IMR-90 (cell line): ENCODE data around the gene NUAK1. TPM values are rescaled to one million over a fixed set of nuclear protein-coding genes. Genes with fewer than 3 reads are reported as not detected.

Experiments
- ATAC-seq: fragments of 200-7000 bp; cut with Tn5 transposase; 2 replicates; pipeline ENCODE4 v1.9.1; 2020; ENCODE audit warnings: low read depth, mild to moderate bottlenecking, moderate library complexity
- BruUV-seq: library from RNA; stranded (reverse); fragments of 400-500 nt; replicated peaks from 2 replicates; lab custom pipeline; 2021; lab: Mats Ljungman, UMichigan
- CTCF ChIA-PET: fragments of 300-600 bp; formaldehyde crosslinking; extraction: SDS; loops from one replicate; lab custom pipeline; 2021; ENCODE audit warnings: antibody characterized with exemption; lab: Yijun Ruan, JAX
- POLR2A ChIA-PET: fragments of 300-600 bp; sonication (Branson Sonifier 250); formaldehyde crosslinking; loops from one replicate; lab custom pipeline; 2022; ENCODE audit warnings: antibody characterized with exemption; ENCODE audit not compliant: unreplicated experiment; lab: Charles Lee
- DNase-seq: peaks from one replicate; pipeline ENCODE4 v3.0.0; 2013
- H2AFZ ChIP-seq: replicated peaks from 2 replicates; pipeline ENCODE3; 2013; ENCODE audit warnings: low read length, mild to moderate bottlenecking; ENCODE audit not compliant: poor library complexity
- H2AK5ac ChIP-seq: 2 replicates; pipeline ENCODE4 v1.6.1; 2013; ENCODE audit warnings: low read depth, low read length, inconsistent platforms
- H2AK9ac ChIP-seq: replicated peaks from 2 replicates; pipeline ENCODE3; 2013; ENCODE audit warnings: mild to moderate bottlenecking, low read depth, low read length, moderate library complexity; ENCODE audit not compliant: poor library complexity
- H2BK120ac ChIP-seq: 2 replicates; pipeline ENCODE4 v1.6.1; 2013; ENCODE audit warnings: low read depth, low read length, inconsistent platforms
- H2BK15ac ChIP-seq: 3 replicates; pipeline ENCODE4 v1.6.1; 2013; ENCODE audit warnings: low read depth, low read length, inconsistent platforms
- H2BK20ac ChIP-seq: 2 replicates; pipeline ENCODE4 v1.6.1; 2013; ENCODE audit warnings: low read depth, mild to moderate bottlenecking, inconsistent platforms, low read length, moderate library complexity
- H2BK5ac ChIP-seq: 2 replicates; pipeline ENCODE4 v1.6.1; 2013; ENCODE audit warnings: mild to moderate bottlenecking, low read depth, low read length, inconsistent platforms; ENCODE audit not compliant: poor library complexity, severe bottlenecking
- H3K14ac ChIP-seq: replicated peaks from 2 replicates; pipeline ENCODE4 v1.6.1; 2013; ENCODE audit warnings: low read depth, low read length, inconsistent platforms
- H3K18ac ChIP-seq: 2 replicates; pipeline ENCODE4 v1.6.1; 2013; ENCODE audit warnings: low read depth, low read length, control low read depth
- H3K23ac ChIP-seq: 2 replicates; pipeline ENCODE4 v1.6.1; 2013; ENCODE audit warnings: low read depth, low read length, inconsistent platforms
- H3K27ac ChIP-seq: 2 replicates; pipeline ENCODE4 v1.5.1; 2013; ENCODE audit warnings: mild to moderate bottlenecking, control low read depth, low read length; ENCODE audit not compliant: insufficient read depth
- H3K27me3 ChIP-seq: 2 replicates; pipeline ENCODE4 v1.6.1; 2013; ENCODE audit warnings: low read length; ENCODE audit not compliant: control insufficient read depth, insufficient read depth
- H3K36me3 ChIP-seq: 2 replicates; pipeline ENCODE4 v1.6.1; 2013; ENCODE audit warnings: low read length, mixed read lengths; ENCODE audit not compliant: control insufficient read depth, insufficient read depth
- H3K4ac ChIP-seq: 2 replicates; pipeline ENCODE4 v1.6.1; 2013; ENCODE audit warnings: low read depth, low read length, inconsistent platforms
- H3K4me1 ChIP-seq: 2 replicates; pipeline ENCODE4 v1.6.1; 2013; ENCODE audit warnings: low read length, mixed read lengths; ENCODE audit not compliant: control insufficient read depth, insufficient read depth
- H3K4me2 ChIP-seq: 2 replicates; pipeline ENCODE4 v1.6.1; 2013; ENCODE audit warnings: low read depth, mild to moderate bottlenecking, control low read depth, low read length, moderate library complexity
- H3K4me3 ChIP-seq: 2 replicates; pipeline ENCODE4 v1.5.1; 2013; ENCODE audit warnings: low read depth, mild to moderate bottlenecking, control low read depth, low read length, moderate library complexity; ENCODE audit not compliant: insufficient read depth
- H3K56ac ChIP-seq: 2 replicates; pipeline ENCODE4 v1.6.1; 2013; ENCODE audit warnings: low read length, inconsistent platforms; ENCODE audit not compliant: insufficient read depth; ENCODE audit errors: extremely low read depth
- H3K79me1 ChIP-seq, 2 experiments: 2 replicates each; pipeline ENCODE4 v1.6.1; 2013; ENCODE audit warnings: low read length in 2 of 2, inconsistent platforms in 1 of 2, low read depth in 1 of 2
- H3K9ac ChIP-seq: 2 replicates; pipeline ENCODE4 v1.6.1; 2013; ENCODE audit warnings: low read depth, low read length, control low read depth
- H3K9me1 ChIP-seq: 2 replicates; pipeline ENCODE4 v1.6.1; 2013; ENCODE audit warnings: low read length, inconsistent platforms; ENCODE audit not compliant: insufficient read depth
- H3K9me3 ChIP-seq: 2 replicates; pipeline ENCODE4 v1.6.1; 2013; ENCODE audit warnings: low read length; ENCODE audit not compliant: control insufficient read depth, insufficient read depth
- H4K20me1 ChIP-seq: 2 replicates; pipeline ENCODE4 v1.6.1; 2013; ENCODE audit warnings: low read length, inconsistent platforms; ENCODE audit not compliant: insufficient read depth
- H4K5ac ChIP-seq: 2 replicates; pipeline ENCODE4 v1.6.1; 2013; ENCODE audit warnings: mild to moderate bottlenecking, low read depth, low read length, control low read depth
- H4K8ac ChIP-seq, 2 experiments: 2 replicates each; pipeline ENCODE4 v1.6.1; 2013; ENCODE audit warnings: low read depth in 2 of 2, low read length in 2 of 2, control low read depth in 1 of 2, inconsistent platforms in 1 of 2
- H4K91ac ChIP-seq: 2 replicates; pipeline ENCODE4 v1.6.1; 2013; ENCODE audit warnings: low read depth, low read length, inconsistent platforms; ENCODE audit not compliant: insufficient read depth
- CEBPB ChIP-seq: IDR thresholded peaks from 2 replicates; pipeline ENCODE4 v1.6.1; 2012; ENCODE audit warnings: low read depth, low read length, improper control_type of control experiment
- CHD1 ChIP-seq: IDR thresholded peaks from 2 replicates; pipeline ENCODE4 v1.6.1; 2012; ENCODE audit warnings: low read depth, low read length, improper control_type of control experiment
- RFX5 ChIP-seq: IDR thresholded peaks from 2 replicates; pipeline ENCODE4 v1.8.0; 2012; ENCODE audit warnings: low read depth, mild to moderate bottlenecking, low read length, moderate library complexity
- WGBS, 2 experiments: methylation state at CpG; one replicate each; pipeline versions ENCODE4 v1.1.5 to v1.1.7; 2013; ENCODE audit warnings: missing lambda C conversion rate in 2 of 2; ENCODE audit not compliant: insufficient read length in 1 of 2; ENCODE audit errors: extremely low coverage in 2 of 2; 5-methylcytosine and 5-hydroxymethylcytosine counted together
- dilution Hi-C: fragments of 300-500 bp; cut with HindIII; formaldehyde crosslinking; loops from one replicate; pipeline ENCODE4 v1.14.3; 2018; ENCODE audit warnings: low sequenced_read_pairs; ENCODE audit not compliant: unreplicated experiment
- in situ Hi-C: fragments of 300-500 bp; cut with MboI; formaldehyde crosslinking; loops from 3 replicates; pipeline ENCODE4 v1.14.3; 2019; ENCODE audit warnings: low sequenced_read_pairs, inconsistent platforms, mixed read lengths
- intact Hi-C: fragments of 100-400 bp; cut with micrococcal nuclease; formaldehyde crosslinking; loops from 2 replicates; pipeline ENCODE4 v1.10.0; 2022
- polyA plus RNA-seq, 3 experiments: library from polyadenylated mRNA; depleted of rRNA; stranded (reverse); fragments of >200 nt; gene quantifications; 2 replicates each; pipeline ENCODE4 v1.2.3, GENCODE V29; 2012; ENCODE audit warnings: low replicate concordance in 1 of 3
- total RNA-seq: library from RNA; depleted of rRNA; stranded (reverse); fragments of >200 nt; gene quantifications from 2 replicates; pipeline ENCODE4 v1.2.3, GENCODE V29; 2012

NUAK1 gene
- total and polyA plus RNA-seq, 2 of the 4 experiments (the other 2 are of a cell fraction) = 4.8 to 8.8 TPM

DNA sequence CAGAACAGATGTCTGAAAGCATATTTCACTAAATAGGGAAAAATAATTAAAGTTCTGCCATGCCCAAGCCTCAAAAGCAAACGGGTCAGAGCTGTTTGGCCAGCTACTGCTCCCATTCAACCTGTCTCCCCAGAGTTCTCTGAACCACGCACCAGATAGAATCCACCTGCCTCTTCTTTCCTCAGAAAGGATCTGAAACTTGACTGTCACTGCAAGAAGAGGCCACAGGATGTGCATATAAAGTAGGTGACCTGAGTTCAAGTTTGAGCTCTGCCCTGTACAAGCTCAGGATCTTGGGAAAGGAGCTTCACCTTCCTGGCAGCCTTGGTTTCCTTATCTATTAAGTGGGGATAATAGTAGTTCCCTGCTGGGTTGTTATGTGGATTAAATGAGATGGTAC lies 91.8 kb downstream of the NUAK1 start:
- Histone ChIP-seq H2BK120ac (no peak overlapping the region), H3K4me1 (no peaks in the 10 kb centered on the region), H3K18ac (no peak overlapping the region), H3K79me1 (no peaks in the 10 kb centered on the region), H4K8ac (no peak overlapping the region), H3K36me3 (no peaks in the 10 kb centered on the region), H3K4ac (no peak overlapping the region), H3K9ac (no peak overlapping the region), H2AK9ac (no peak overlapping the region), H3K9me1 (peaks cover 3% of the 10 kb centered on the region), H3K27me3 (no peaks in the 10 kb centered on the region), H3K4me2 (no peak overlapping the region), H4K91ac (no peak overlapping the region), H3K4me3 (no peak overlapping the region), H3K27ac (no peak overlapping the region), H2AFZ (no peak overlapping the region), H2BK5ac (no peak overlapping the region), H3K9me3 (no peaks in the 10 kb centered on the region), H3K56ac (no peak overlapping the region), H2AK5ac (no peak overlapping the region), H3K14ac (no peak overlapping the region), H3K23ac (no peak overlapping the region), H2BK15ac (no peak overlapping the region), H2BK20ac (no peak overlapping the region), H4K20me1 (no peaks in the 10 kb centered on the region), H4K5ac (no peak overlapping the region)
- intact Hi-C loops = no loop called here
- ChIA-PET POLR2A (no interaction called here), CTCF (no interaction called here)
- BruUV-seq = no TSS peak
- in situ Hi-C loops = no loop called here
- TF ChIP-seq CHD1 (no peak), CEBPB (no peak), RFX5 (no peak)
- no peak for ATAC-seq
- DNase-seq = no peak
- dilution Hi-C loops = no loop called here
- no CpG with 5 or more reads among the region's 2 CpGs for WGBS, 2 experiments
